B cell (primary cell): ENCODE data around the gene NECAB2. TPM values are rescaled to one million over a fixed set of nuclear protein-coding genes. Genes with fewer than 3 reads are reported as not detected.
A peak's percentile ranks its signal among the peaks of the same experiment; 100 is the strongest.

ENCODE experiments used
- ATAC-seq: fragments of 200-7000 bp; cut with Tn5 transposase; one replicate; pipeline ENCODE4 v1.10.0; 2021; ENCODE audit warnings: low read depth, mild to moderate bottlenecking, moderate number of reproducible peaks, moderate library complexity
- CTCF ChIA-PET: fragments of 350-600 bp; sonication (Branson Sonifier 250); formaldehyde crosslinking; loops from one replicate; lab custom pipeline; 2021; ENCODE audit warnings: antibody characterized with exemption, inconsistent platforms; lab: Charles Lee
- POLR2A ChIA-PET: fragments of 350-600 bp; sonication (Branson Sonifier 250); formaldehyde crosslinking; loops from one replicate; lab custom pipeline; 2021; ENCODE audit warnings: antibody characterized with exemption; lab: Charles Lee
- DNase-seq: peaks from one replicate; pipeline ENCODE4 v3.0.0; 2013
- H2AFZ ChIP-seq: 2 replicates; pipeline ENCODE4 v1.6.1; 2012; ENCODE audit warnings: mild to moderate bottlenecking, low read depth, low read length; ENCODE audit not compliant: insufficient read depth, poor library complexity, severe bottlenecking
- H3K27ac ChIP-seq, 2 donors: 1 replicate in 1 of 2; 2 replicates in 1 of 2; pipeline ENCODE4 v1.5.1; 2012 to 2013; ENCODE audit warnings: low read length in 2 of 2, mild to moderate bottlenecking in 2 of 2, moderate library complexity in 1 of 2
- H3K27me3 ChIP-seq, 4 experiments: fragments of 200-600 bp in 1 of 4; sonication (generic) in 1 of 4; replicated peaks in 1 of 4; 1 replicate in 2 of 4; 2 replicates in 2 of 4; pipeline versions ENCODE4 v1.6.1 to v1.7.0; 2013 to 2016; ENCODE audit warnings: low read length in 3 of 4, mild to moderate bottlenecking in 2 of 4, mixed read lengths in 1 of 4, moderate library complexity in 1 of 4; ENCODE audit not compliant: insufficient read depth in 4 of 4, control insufficient read depth in 3 of 4; ENCODE audit errors: control extremely low read depth in 1 of 4
- H3K36me3 ChIP-seq, 2 experiments: replicated peaks in 1 of 2; 1 replicate in 1 of 2; 2 replicates in 1 of 2; pipeline versions ENCODE4 v1.6.1 to v1.7.1; 2013; ENCODE audit warnings: low read length in 1 of 2; ENCODE audit not compliant: insufficient read depth in 2 of 2, control insufficient read depth in 1 of 2; ENCODE audit errors: control extremely low read depth in 1 of 2, extremely low read depth in 1 of 2
- H3K4me1 ChIP-seq, 2 donors: fragments of 200-600 bp in 1 of 2; sonication (generic) in 1 of 2; 1 replicate in 1 of 2; 2 replicates in 1 of 2; pipeline versions ENCODE4 v1.5.1 to v1.6.1; 2013 to 2017; ENCODE audit warnings: low read length in 2 of 2; ENCODE audit not compliant: control insufficient read depth in 2 of 2, insufficient read depth in 2 of 2
- H3K4me2 ChIP-seq: replicated peaks from 2 replicates; pipeline ENCODE3; 2012; ENCODE audit warnings: mild to moderate bottlenecking, low read depth, low read length; ENCODE audit not compliant: poor library complexity, severe bottlenecking
- H3K4me3 ChIP-seq, 5 experiments: fragments of 200-600 bp in 1 of 5; sonication (generic) in 1 of 5; 1 replicate in 3 of 5; 2 replicates in 2 of 5; pipeline versions ENCODE4 v1.5.1 to v1.7.0; 2011 to 2016; ENCODE audit warnings: low read length in 4 of 5, mild to moderate bottlenecking in 4 of 5, low read depth in 2 of 5, control low read depth in 1 of 5, moderate library complexity in 1 of 5; ENCODE audit not compliant: insufficient read depth in 1 of 5; ENCODE audit errors: control extremely low read depth in 1 of 5, extremely low read depth in 1 of 5
- H3K79me2 ChIP-seq: fragments of 200-600 bp; sonication (generic); one replicate; pipeline ENCODE4 v1.6.0; 2016; ENCODE audit warnings: low read length; ENCODE audit not compliant: control insufficient read depth, insufficient read depth
- H3K9ac ChIP-seq: fragments of 200-600 bp; sonication (generic); 2 replicates; pipeline ENCODE4 v1.6.1; 2017; ENCODE audit warnings: mild to moderate bottlenecking, low read length, moderate library complexity
- H3K9me3 ChIP-seq, 3 donors: one replicate each; pipeline versions ENCODE4 v1.6.1 to v1.7.1; 2013; ENCODE audit warnings: low read length in 2 of 3; ENCODE audit not compliant: control insufficient read depth in 2 of 3, insufficient read depth in 1 of 3; ENCODE audit errors: control extremely low read depth in 1 of 3
- H4K20me1 ChIP-seq: 2 replicates; pipeline ENCODE4 v1.6.0; 2012; ENCODE audit warnings: mild to moderate bottlenecking, low read length; ENCODE audit not compliant: insufficient read depth, control insufficient read depth, poor library complexity, severe bottlenecking
- H3K27ac Mint-ChIP-seq: one replicate; pipeline ENCODE4 v1.8.0; 2021; ENCODE audit warnings: mixed read lengths
- H3K27me3 Mint-ChIP-seq: one replicate; pipeline ENCODE4 v1.8.0; 2021; ENCODE audit warnings: mixed read lengths
- H3K4me1 Mint-ChIP-seq: one replicate; pipeline ENCODE4 v1.8.0; 2021; ENCODE audit warnings: mixed read lengths
- H3K4me3 Mint-ChIP-seq: one replicate; pipeline ENCODE4 v1.8.0; 2021; ENCODE audit warnings: mixed read lengths
- H3K9me3 Mint-ChIP-seq: one replicate; pipeline ENCODE4 v1.8.0; 2022; ENCODE audit warnings: mixed read lengths; ENCODE audit not compliant: insufficient read depth
- EZH2 ChIP-seq: IDR thresholded peaks from 2 replicates; pipeline ENCODE4 v1.6.1; 2012; ENCODE audit warnings: borderline replicate concordance, low read depth, mild to moderate bottlenecking, moderate library complexity, low read length; ENCODE audit not compliant: insufficient read depth, poor library complexity, severe bottlenecking
- WGBS: methylation state at CpG from one replicate; pipeline ENCODE4 v1.1.5; 2013; ENCODE audit warnings: missing lambda C conversion rate; ENCODE audit not compliant: insufficient coverage; 5-methylcytosine and 5-hydroxymethylcytosine counted together
- intact Hi-C: fragments of 100-400 bp; cut with micrococcal nuclease; formaldehyde crosslinking; loops from one replicate; pipeline ENCODE4 v1.10.0; 2022
- polyA plus RNA-seq: library from polyadenylated mRNA; depleted of rRNA; stranded (reverse); fragments of >200 nt; gene quantifications from 2 replicates; pipeline ENCODE4 v1.2.3, GENCODE V29; 2012
- total RNA-seq, 2 donors: library from RNA; stranded (reverse); fragments of 120-200 nt in 1 of 2; gene quantifications; 1 replicate in 1 of 2; 2 replicates in 1 of 2; pipeline versions ENCODE4 v1.2.3 to v1.2.4, GENCODE V29; 2013 to 2022
- TF ChIP-seq, protein P1 (sequence below): fragments of 200-600 bp; IDR thresholded peaks from one replicate; pipeline ENCODE4 v1.8.0; 2022; ENCODE audit warnings: antibody characterized with exemption, mild to moderate bottlenecking

NECAB2 gene
- total and polyA plus RNA-seq, 2 donors (not counting 1 experiment from before 2014, with no cell fraction given) = not detected

DNA sequence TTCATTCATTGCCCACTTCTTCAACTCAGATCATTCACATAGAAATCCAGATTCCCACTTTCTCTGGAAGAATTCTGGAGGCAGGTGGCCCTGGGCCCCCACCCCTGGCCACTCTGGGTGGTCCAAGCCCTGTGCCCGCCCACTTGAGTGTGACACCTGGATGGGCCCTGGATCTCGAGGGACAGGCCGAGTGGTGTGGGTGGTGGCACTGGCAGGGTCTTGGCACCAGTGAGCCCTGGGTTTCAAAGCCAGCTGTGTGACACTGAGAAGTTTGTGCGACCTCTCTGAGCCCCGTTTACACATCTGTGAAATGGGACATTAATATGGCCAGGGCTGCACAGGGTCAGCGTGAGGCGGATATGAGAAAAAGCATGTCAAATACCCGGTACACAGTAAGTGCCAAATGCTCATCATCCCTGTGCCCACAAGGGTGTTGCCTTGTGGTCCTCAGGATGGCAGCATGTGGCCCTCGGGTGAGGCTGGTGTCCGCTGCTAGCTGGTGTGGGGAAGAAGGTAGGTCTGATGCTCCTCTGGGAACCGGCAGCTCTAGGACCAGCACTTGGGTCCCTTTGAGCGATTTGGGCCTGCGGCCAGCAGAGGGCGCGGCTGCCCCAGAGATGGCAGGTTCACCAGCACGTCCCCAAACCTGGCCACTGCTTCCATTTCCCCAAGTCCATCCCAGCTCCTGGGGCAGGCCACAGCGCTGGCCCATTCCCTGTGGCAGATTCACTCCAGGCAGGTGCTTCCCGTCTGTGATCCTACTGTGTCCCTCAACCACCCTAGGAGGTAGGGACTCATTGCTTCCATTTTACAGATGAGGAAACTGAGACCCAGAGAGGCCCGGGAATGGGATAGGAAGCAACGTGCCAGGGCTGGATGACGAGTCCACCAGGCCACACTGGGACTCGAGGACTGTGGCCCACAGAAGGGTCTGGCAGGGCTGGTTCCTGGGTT lies 11.4 kb upstream of the NECAB2 start:
- H2AFZ ChIP-seq = no peak overlapping the region
- H3K4me2 ChIP-seq = no peak overlapping the region
- Mint-ChIP-seq H3K4me3 (no peak overlapping the region), H3K9me3 (no peaks in the 10 kb centered on the region), H3K27me3 (peaks cover 17% of the 10 kb centered on the region), H3K4me1 (peaks cover 12% of the 10 kb centered on the region), H3K27ac (no peak overlapping the region)
- H3K27me3 ChIP-seq = peaks cover 0 to 44% (median 10%) of the 10 kb centered on the region in 4 experiments
- no peaks in the 10 kb centered on the region for H3K36me3 ChIP-seq
- H3K9me3 ChIP-seq = peaks cover 0 to 7% (median 0%) of the 10 kb centered on the region in 3 donors
- TF ChIP-seq EZH2 = no peak
- TF ChIP-seq, protein P1, sequence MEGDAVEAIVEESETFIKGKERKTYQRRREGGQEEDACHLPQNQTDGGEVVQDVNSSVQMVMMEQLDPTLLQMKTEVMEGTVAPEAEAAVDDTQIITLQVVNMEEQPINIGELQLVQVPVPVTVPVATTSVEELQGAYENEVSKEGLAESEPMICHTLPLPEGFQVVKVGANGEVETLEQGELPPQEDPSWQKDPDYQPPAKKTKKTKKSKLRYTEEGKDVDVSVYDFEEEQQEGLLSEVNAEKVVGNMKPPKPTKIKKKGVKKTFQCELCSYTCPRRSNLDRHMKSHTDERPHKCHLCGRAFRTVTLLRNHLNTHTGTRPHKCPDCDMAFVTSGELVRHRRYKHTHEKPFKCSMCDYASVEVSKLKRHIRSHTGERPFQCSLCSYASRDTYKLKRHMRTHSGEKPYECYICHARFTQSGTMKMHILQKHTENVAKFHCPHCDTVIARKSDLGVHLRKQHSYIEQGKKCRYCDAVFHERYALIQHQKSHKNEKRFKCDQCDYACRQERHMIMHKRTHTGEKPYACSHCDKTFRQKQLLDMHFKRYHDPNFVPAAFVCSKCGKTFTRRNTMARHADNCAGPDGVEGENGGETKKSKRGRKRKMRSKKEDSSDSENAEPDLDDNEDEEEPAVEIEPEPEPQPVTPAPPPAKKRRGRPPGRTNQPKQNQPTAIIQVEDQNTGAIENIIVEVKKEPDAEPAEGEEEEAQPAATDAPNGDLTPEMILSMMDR = peak; percentile 95
- H3K27ac ChIP-seq = no peak overlapping the region
- ChIA-PET CTCF (interaction anchor here (0.6 to 3.2 kb wide), 10 partner anchors 16 to 551 kb away, joined by 3 to 16 read pairs (median 3); partner anchors contain the start of gene MEAK7), POLR2A (no interaction called here)
- DNase-seq = peak; percentile 76
- H3K4me1 ChIP-seq = peaks cover 12 to 13% of the 10 kb centered on the region in 2 donors
- peak; percentile 46 for ATAC-seq
- WGBS = 47% methylated on average over 21 of the region's 22 CpGs
- no peaks in the 10 kb centered on the region for H4K20me1 ChIP-seq
- H3K79me2 ChIP-seq = no peaks in the 10 kb centered on the region
- no peak overlapping the region for H3K9ac ChIP-seq
- intact Hi-C loops = loop anchor here (1.0 to 5.0 kb wide), 3 partner anchors 111 to 231 kb away; partner anchors contain the start of gene TAF1C
- no peak overlapping the region for H3K4me3 ChIP-seq
